Measurements from ENCODE around the gene LIPJ. TPM values are rescaled to one million over a fixed set of nuclear protein-coding genes. Genes with fewer than 3 reads are reported as not detected.

Gene LIPJ
- total RNA-seq (2013; cell fraction: nucleolus; rRNA removed): 0.81 and 0.96 TPM in 2 replicates
- total RNA-seq (2014; rRNA removed) (0.23 and 0.27 TPM in 2 replicates), total RNA-seq (2014; rRNA removed; fragmentation: Illumina TruSeq; extraction: Trizol) (0.13 and 0.28 TPM in 2 replicates), total RNA-seq (2021) (0.11 TPM in 1 of 2 replicates, not detected in the other), polyA plus RNA-seq (2011; rRNA removed) (0.08 TPM in 1 of 2 replicates, not detected in the other), polyA plus RNA-seq (2014; fragmentation: Illumina TruSeq; extraction: Trizol) (0.03 TPM in 1 of 2 replicates, not detected in the other), polyA plus RNA-seq (2014; fragmentation: Nextera tagmentation; extraction: Ambion mirVana) (not detected), polyA plus RNA-seq (2014; rRNA removed) (not detected in 2 replicates), polyA plus RNA-seq (2016; fragmentation: Nextera tagmentation; extraction: Ambion mirVana) (under 1 TPM in 1 of 2 experiments, not detected in 1; 0.08 TPM), polyA minus RNA-seq (2011; rRNA and poly(A)+ RNA removed) (0.07 TPM in 1 of 2 replicates, not detected in the other), Bru-seq, nascent RNA (percentile 32 among the genes with signal in this experiment), BruChase-seq, experiment 1, labeled RNA remaining after a 6-hour chase (percentile 18 among the genes with signal in this experiment), BruChase-seq, experiment 2, labeled RNA remaining after a 2-hour chase (percentile 21 among the genes with signal in this experiment)
- not detected for polyA plus RNA-seq (2011; ENCODE audit: low read depth)
- not detected in 2 replicates for polyA plus RNA-seq (2011; cell fraction: cytosol; rRNA removed)
- polyA plus RNA-seq (2011; cell fraction: nucleus; rRNA removed): 0.03 and 0.04 TPM in 2 replicates
- 0.05 and 0.07 TPM in 2 replicates for polyA plus RNA-seq (2012)
- not detected in 2 replicates for polyA minus RNA-seq (2011; cell fraction: cytosol; rRNA and poly(A)+ RNA removed)
- 0.48 TPM in 1 of 2 replicates, not detected in the other for polyA minus RNA-seq (2011; cell fraction: nucleus; rRNA and poly(A)+ RNA removed)
- long read RNA-seq, experiment 1: 0 reads
- long read RNA-seq, experiment 2, partial matches to known transcripts: 0 of 1 reads
- long read RNA-seq, experiment 2, other reads (novel, unspliced or antisense): 1 of 1 reads

- ChIA-PET CTCF (no interaction called here), SMC1A (ENCODE audit: uncharacterized antibody, unreplicated experiment) (interaction anchor here (3.3 kb wide), 1 partner anchor 12 kb away, joined by 14 read pairs; no protein-coding TSS in a partner anchor), RAD21 (ENCODE audit: unreplicated experiment) (no interaction called here), POLR2A (no interaction called here)
- FAIRE-seq (no peak), DNase-seq (ENCODE audit: low read depth, low spot score) (no peak), ATAC-seq (no peak)
- H3K27ac ChIP-seq (ENCODE audit: control insufficient read depth, insufficient read depth): no peak within 1 kb of the TSS
- H3K4me2 ChIP-seq (ENCODE audit: control insufficient read depth, insufficient read depth): no peak within 1 kb of the TSS
- peaks cover 4% of the 10 kb centered on the region; the same call in 1 of the 2 replicates for H3K4me1 ChIP-seq (ENCODE audit: control insufficient read depth, insufficient read depth, low read length)
- in situ Hi-C loops (cut with MboI): no loop called here
- H2AFZ ChIP-seq (ENCODE audit: control insufficient read depth, low read depth, low read length): no peak within 1 kb of the TSS; the same call in 1 of the 2 replicates
- H3K27me3 ChIP-seq (replicated peaks in 1 of 2; ENCODE audit: control insufficient read depth in 2 of 2, insufficient read depth in 2 of 2, low read length in 1 of 2): no peaks in the 10 kb centered on the region
- no peaks in the 10 kb centered on the region; the same call in 2 of the 3 replicates for H3K9me3 ChIP-seq (replicated peaks; ENCODE audit: control insufficient read depth, insufficient read depth, low read length)
- no peaks in the 10 kb centered on the region; the same call in 1 of the 2 replicates for H3K79me2 ChIP-seq (ENCODE audit: control insufficient read depth, insufficient read depth, low read length)
- H3K9ac ChIP-seq (ENCODE audit: control insufficient read depth, insufficient read depth, low read length): no peak within 1 kb of the TSS
- no peak within 1 kb of the TSS for H3K4me3 ChIP-seq
- 93% methylated on average over 2 of the region's 2 CpGs for WGBS (ENCODE audit: insufficient coverage, insufficient replicate concordance, low lambda C conversion rate, missing lambda C conversion rate)
- no peaks in the 10 kb centered on the region for H4K20me1 ChIP-seq (ENCODE audit: control insufficient read depth, insufficient read depth)
- no TSS peak for BruUV-seq (replicated peaks)
- no peaks in the 10 kb centered on the region for H3K36me3 ChIP-seq (ENCODE audit: control insufficient read depth in 2 of 2, insufficient read depth in 2 of 2, low read length in 1 of 2)
- no peak for TF ChIP-seq NKRF (conservative IDR thresholded peaks at IDR 0.05)
- no peak for TF ChIP-seq NRF1 (conservative IDR thresholded peaks at IDR 0.05; ENCODE audit: low read depth, low read length)
- TF ChIP-seq ZNF274 (IDR thresholded peaks at IDR 0.05; ENCODE audit: insufficient read depth, insufficient read length): no peak
- TF ChIP-seq RBBP5 (conservative IDR thresholded peaks at IDR 0.05): no peak
- TF ChIP-seq JUND (IDR thresholded peaks at IDR 0.05; ENCODE audit: low read depth, low read length): no peak
- TF ChIP-seq CUX1 (IDR thresholded peaks at IDR 0.05; ENCODE audit: insufficient replicate concordance, low read depth, low read length): no peak
- no peak for TF ChIP-seq CHD4 (IDR thresholded peaks at IDR 0.05)
- no peak for TF ChIP-seq EZH2 (IDR thresholded peaks at IDR 0.05; ENCODE audit: borderline replicate concordance, control insufficient read depth, low read depth, low read length)
- no peak for TF ChIP-seq RFX5 (IDR thresholded peaks at IDR 0.05; ENCODE audit: low read depth, low read length)
- TF ChIP-seq BACH1 (IDR thresholded peaks at IDR 0.05; ENCODE audit: borderline replicate concordance): no peak
- no peak for TF ChIP-seq TCF12 (IDR thresholded peaks at IDR 0.05; ENCODE audit: low read depth, low read length)
- intact Hi-C loops (cut with micrococcal nuclease; ENCODE audit: unreplicated experiment): no loop called here
These were observed at the start of gene LIPJ for GRCh38 chr10:88586462-88586861. Gene LIPJ (plus strand): TSS chr10:88586762. CDS start chr10:88590688, 3,926 bp downstream.
